ENCODE results near the gene USP25.

USP25 gene

DNA sequence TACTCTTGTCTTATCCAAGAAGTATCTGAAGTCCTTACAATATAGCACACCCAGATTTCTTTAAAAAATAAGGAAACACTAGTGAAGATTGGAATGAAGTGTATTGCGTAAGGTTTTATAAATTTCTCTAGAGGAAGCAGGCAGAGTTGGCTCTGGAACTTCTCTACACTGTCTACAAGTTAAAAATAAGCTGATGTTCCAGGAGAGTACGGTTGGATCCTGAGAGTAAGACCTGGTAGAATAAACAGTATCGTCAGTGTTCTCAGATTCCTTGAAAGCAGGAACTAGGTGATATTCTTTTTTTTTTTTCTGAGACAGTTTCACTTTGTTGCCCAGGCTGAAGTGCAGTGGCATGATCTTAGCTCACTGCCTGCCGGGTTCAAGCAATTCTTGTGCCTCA, 107.9 kb downstream of the USP25 start:
- Histone ChIP-seq H3K36me3 (ENCODE audit: control insufficient read depth, low read length) (peaks cover 9% of the 10 kb centered on the region), H3K4me2 (ENCODE audit: low read length) (no peak overlapping the region), H3K4me1 (ENCODE audit: control insufficient read depth, low read length) (no peaks in the 10 kb centered on the region)

DNA sequence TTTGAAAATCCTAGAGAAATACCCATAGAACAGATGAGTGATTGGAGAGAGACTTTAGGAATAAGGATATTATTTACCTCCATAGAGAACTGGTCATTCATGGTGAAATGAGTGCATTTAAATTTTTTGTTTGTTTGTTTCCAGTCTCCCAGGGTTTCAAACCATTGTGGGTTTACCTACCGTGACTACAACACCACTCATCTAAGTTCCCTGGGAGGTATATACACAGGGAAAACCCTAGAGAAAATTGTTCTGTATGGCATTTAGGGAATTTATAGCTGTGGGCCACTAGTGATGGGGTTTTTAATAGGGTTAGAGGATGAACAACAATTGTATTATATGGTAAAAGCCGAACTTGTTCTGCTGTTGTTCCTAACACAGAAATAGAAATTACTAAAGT, 109.2 kb downstream of the USP25 start:
- Histone ChIP-seq H3K4me3 (ENCODE audit: low read length) (no peak overlapping the region), H3K27ac (ENCODE audit: low read depth, low read length) (no peak overlapping the region), H3K4me2 (ENCODE audit: low read length) (no peak overlapping the region), H3F3A (ENCODE audit: control insufficient read depth, insufficient read depth) (no peaks in the 10 kb centered on the region), H4K20me1 (ENCODE audit: control insufficient read depth, insufficient read depth, low read depth, low read length) (no peaks in the 10 kb centered on the region), H3K79me2 (ENCODE audit: control insufficient read depth, low read length) (no peaks in the 10 kb centered on the region), H3K9me2 (replicated peaks; ENCODE audit: control insufficient read depth, low read length) (no peaks in the 10 kb centered on the region), H3K27me3 (ENCODE audit: control insufficient read depth, low read length) (no peaks in the 10 kb centered on the region), H3K4me1 (ENCODE audit: control insufficient read depth, low read length) (no peaks in the 10 kb centered on the region), H3K9me3 (ENCODE audit: control insufficient read depth, insufficient read depth, low read length) (no peaks in the 10 kb centered on the region), H3K36me3 (ENCODE audit: control insufficient read depth, low read length) (peaks cover 8% of the 10 kb centered on the region)
- TF ChIP-seq, protein P1, sequence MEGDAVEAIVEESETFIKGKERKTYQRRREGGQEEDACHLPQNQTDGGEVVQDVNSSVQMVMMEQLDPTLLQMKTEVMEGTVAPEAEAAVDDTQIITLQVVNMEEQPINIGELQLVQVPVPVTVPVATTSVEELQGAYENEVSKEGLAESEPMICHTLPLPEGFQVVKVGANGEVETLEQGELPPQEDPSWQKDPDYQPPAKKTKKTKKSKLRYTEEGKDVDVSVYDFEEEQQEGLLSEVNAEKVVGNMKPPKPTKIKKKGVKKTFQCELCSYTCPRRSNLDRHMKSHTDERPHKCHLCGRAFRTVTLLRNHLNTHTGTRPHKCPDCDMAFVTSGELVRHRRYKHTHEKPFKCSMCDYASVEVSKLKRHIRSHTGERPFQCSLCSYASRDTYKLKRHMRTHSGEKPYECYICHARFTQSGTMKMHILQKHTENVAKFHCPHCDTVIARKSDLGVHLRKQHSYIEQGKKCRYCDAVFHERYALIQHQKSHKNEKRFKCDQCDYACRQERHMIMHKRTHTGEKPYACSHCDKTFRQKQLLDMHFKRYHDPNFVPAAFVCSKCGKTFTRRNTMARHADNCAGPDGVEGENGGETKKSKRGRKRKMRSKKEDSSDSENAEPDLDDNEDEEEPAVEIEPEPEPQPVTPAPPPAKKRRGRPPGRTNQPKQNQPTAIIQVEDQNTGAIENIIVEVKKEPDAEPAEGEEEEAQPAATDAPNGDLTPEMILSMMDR (IDR thresholded peaks at IDR 0.05; ENCODE audit: low read depth, low read length, poor library complexity, severe bottlenecking): no peak
- TF ChIP-seq EZH2phosphoT487 (IDR thresholded peaks at IDR 0.05; ENCODE audit: borderline replicate concordance, low read length): no peak

More for the DNA sequence above, 107.9 kb downstream of the USP25 start:
- TF ChIP-seq, protein P1 (IDR thresholded peaks at IDR 0.05; ENCODE audit: low read depth, low read length, poor library complexity, severe bottlenecking): no peak
- TF ChIP-seq EZH2phosphoT487 (IDR thresholded peaks at IDR 0.05; ENCODE audit: borderline replicate concordance, low read length): no peak
- Histone ChIP-seq H3K79me2 (ENCODE audit: control insufficient read depth, low read length) (no peaks in the 10 kb centered on the region), H3F3A (ENCODE audit: control insufficient read depth, insufficient read depth) (no peaks in the 10 kb centered on the region), H3K9me3 (ENCODE audit: control insufficient read depth, insufficient read depth, low read length) (no peaks in the 10 kb centered on the region), H3K27me3 (ENCODE audit: control insufficient read depth, low read length) (no peaks in the 10 kb centered on the region), H3K4me3 (ENCODE audit: low read length) (no peak overlapping the region), H3K27ac (ENCODE audit: low read depth, low read length) (no peak overlapping the region), H3K9me2 (replicated peaks; ENCODE audit: control insufficient read depth, low read length) (no peaks in the 10 kb centered on the region), H4K20me1 (ENCODE audit: control insufficient read depth, insufficient read depth, low read depth, low read length) (no peaks in the 10 kb centered on the region)

DNA sequence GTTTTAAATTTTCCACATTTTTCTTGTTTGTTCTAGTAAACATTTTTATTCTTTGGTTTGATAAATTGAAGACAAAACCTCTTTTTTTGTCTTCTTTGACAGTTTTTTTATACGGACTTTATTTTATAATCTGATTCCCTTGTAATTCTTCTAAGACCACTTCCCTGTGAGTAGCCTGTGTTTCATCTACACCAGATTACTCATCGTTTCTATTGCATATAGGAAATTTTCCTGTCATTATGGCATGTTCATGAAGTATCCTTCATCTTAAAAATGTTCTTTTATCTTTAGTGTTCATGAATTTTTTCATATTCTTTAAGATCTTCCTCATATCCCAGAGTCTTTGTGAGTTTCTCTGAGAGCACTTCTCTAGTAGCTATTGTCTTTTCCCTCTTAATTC, 109.8 kb downstream of the USP25 start:
- H3K27me3 ChIP-seq (ENCODE audit: control insufficient read depth, low read length): no peaks in the 10 kb centered on the region
- H3K9me3 ChIP-seq (ENCODE audit: control insufficient read depth, insufficient read depth, low read length): no peaks in the 10 kb centered on the region
- TF ChIP-seq, protein P1 (IDR thresholded peaks at IDR 0.05; ENCODE audit: low read depth, low read length, poor library complexity, severe bottlenecking): no peak
- TF ChIP-seq EZH2phosphoT487 (IDR thresholded peaks at IDR 0.05; ENCODE audit: borderline replicate concordance, low read length): no peak
- no peak overlapping the region for H3K27ac ChIP-seq (ENCODE audit: low read depth, low read length)
- H4K20me1 ChIP-seq (ENCODE audit: control insufficient read depth, insufficient read depth, low read depth, low read length): no peaks in the 10 kb centered on the region
- no peaks in the 10 kb centered on the region for H3K79me2 ChIP-seq (ENCODE audit: control insufficient read depth, low read length)
- H3F3A ChIP-seq (ENCODE audit: control insufficient read depth, insufficient read depth): no peaks in the 10 kb centered on the region
- peaks cover 8% of the 10 kb centered on the region for H3K36me3 ChIP-seq (ENCODE audit: control insufficient read depth, low read length)
- no peaks in the 10 kb centered on the region for H3K9me2 ChIP-seq (replicated peaks; ENCODE audit: control insufficient read depth, low read length)
- no peak overlapping the region for H3K4me3 ChIP-seq (ENCODE audit: low read length)
- no peaks in the 10 kb centered on the region for H3K4me1 ChIP-seq (ENCODE audit: control insufficient read depth, low read length)
- H3K4me2 ChIP-seq (ENCODE audit: low read length): no peak overlapping the region

DNA sequence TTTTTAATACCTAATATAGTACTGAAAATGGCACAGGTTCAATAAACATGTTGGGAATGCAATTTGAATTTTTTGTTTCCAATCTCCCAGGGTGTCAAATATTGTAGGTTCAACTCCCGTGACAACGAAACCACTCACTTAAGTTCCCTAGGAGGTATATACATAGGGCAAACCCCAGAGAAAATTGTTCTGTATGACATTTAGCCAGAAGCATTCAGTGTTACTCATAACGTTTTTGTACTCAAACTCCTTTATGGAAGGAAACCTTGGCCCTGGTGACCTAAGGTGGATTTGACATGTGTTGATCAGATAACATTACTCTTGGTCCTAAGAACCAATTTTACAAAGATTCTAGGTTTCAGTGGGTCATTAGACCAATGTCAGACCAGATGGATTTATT, 110.6 kb downstream of the USP25 start:
- Histone ChIP-seq H3K9me3 (ENCODE audit: control insufficient read depth, insufficient read depth, low read length) (no peaks in the 10 kb centered on the region), H3K4me1 (ENCODE audit: control insufficient read depth, low read length) (no peaks in the 10 kb centered on the region), H3F3A (ENCODE audit: control insufficient read depth, insufficient read depth) (no peaks in the 10 kb centered on the region), H3K4me3 (ENCODE audit: low read length) (no peak overlapping the region), H3K9me2 (replicated peaks; ENCODE audit: control insufficient read depth, low read length) (no peaks in the 10 kb centered on the region), H3K27me3 (ENCODE audit: control insufficient read depth, low read length) (no peaks in the 10 kb centered on the region), H4K20me1 (ENCODE audit: control insufficient read depth, insufficient read depth, low read depth, low read length) (no peaks in the 10 kb centered on the region), H3K79me2 (ENCODE audit: control insufficient read depth, low read length) (no peaks in the 10 kb centered on the region), H3K27ac (ENCODE audit: low read depth, low read length) (no peak overlapping the region), H3K36me3 (ENCODE audit: control insufficient read depth, low read length) (peaks cover 8% of the 10 kb centered on the region), H3K4me2 (ENCODE audit: low read length) (no peak overlapping the region)
- no peak for TF ChIP-seq EZH2phosphoT487 (IDR thresholded peaks at IDR 0.05; ENCODE audit: borderline replicate concordance, low read length)
- TF ChIP-seq, protein P1 (IDR thresholded peaks at IDR 0.05; ENCODE audit: low read depth, low read length, poor library complexity, severe bottlenecking): no peak

All from DOHH2 (cell line).